MG63 (cell line): ENCODE results near the gene POLD4. TPM values are rescaled to one million over a fixed set of nuclear protein-coding genes. Genes with fewer than 3 reads are reported as not detected.
A peak's percentile ranks its signal among the peaks of the same experiment; 100 is the strongest.

Experiments
- DNase-seq: peaks from one replicate; pipeline ENCODE4 v3.0.0-alpha.2; 2020
- H3K27me3 ChIP-seq: fragments of 250-450 bp; sonication (Bioruptor Pico); 2 replicates; pipeline ENCODE4 v1.5.1; 2020; ENCODE audit warnings: mild to moderate bottlenecking, moderate library complexity
- H3K36me3 ChIP-seq: fragments of 250-450 bp; sonication (Bioruptor Pico); 2 replicates; pipeline ENCODE4 v1.5.1; 2020; ENCODE audit warnings: mild to moderate bottlenecking, moderate library complexity
- H3K4me3 ChIP-seq: fragments of 250-450 bp; sonication (Bioruptor Pico); 2 replicates; pipeline ENCODE4 v1.5.1; 2020; ENCODE audit warnings: mild to moderate bottlenecking, moderate library complexity
- H3K9me3 ChIP-seq: fragments of 250-450 bp; sonication (Bioruptor Pico); 2 replicates; pipeline ENCODE4 v1.5.1; 2020; ENCODE audit warnings: mild to moderate bottlenecking, moderate library complexity
- total RNA-seq: library from RNA; depleted of rRNA; stranded (reverse); fragments of >200 nt; shearing (Covaris generic); gene quantifications from 2 replicates; pipeline ENCODE4 v1.2.3, GENCODE V29; 2014; ENCODE audit warnings: low replicate concordance

Gene POLD4
- total RNA-seq, 1 experiment from 2014 or later, result 17.3 TPM

DNA sequence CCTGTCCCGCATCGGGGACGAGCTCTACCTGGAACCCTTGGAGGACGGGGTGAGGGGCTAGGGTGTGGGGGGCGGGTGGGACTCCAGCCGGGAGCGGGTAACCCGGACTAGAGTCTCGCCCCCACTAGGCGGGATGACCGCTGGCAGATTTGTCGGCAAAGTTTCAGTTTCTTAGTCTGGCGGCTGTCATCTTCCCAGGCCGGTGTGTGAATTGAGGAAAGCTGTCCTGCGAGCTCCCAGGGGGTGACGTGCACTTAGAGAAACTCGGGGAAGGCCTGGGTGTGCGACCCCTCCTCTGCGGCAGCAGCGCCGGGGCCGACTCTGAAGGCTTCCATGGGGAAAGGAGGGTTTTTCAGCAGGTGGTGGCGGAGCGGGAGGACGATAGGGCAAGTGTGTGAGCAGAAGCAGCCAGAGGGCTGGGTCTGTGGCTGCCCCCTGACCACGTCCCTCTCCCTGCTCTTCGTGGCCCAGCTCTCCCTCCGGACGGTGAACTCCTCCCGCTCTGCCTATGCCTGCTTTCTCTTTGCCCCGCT is 38.9 kb upstream of the POLD4 start:
- peaks cover 11% of the 10 kb centered on the region for H3K36me3 ChIP-seq
- H3K27me3 ChIP-seq, result no peaks in the 10 kb centered on the region
- no peak for DNase-seq

GRCh38 chr11:67391304-67392182 is 38.2 kb upstream of the POLD4 start, which contains the start of gene RAD9A:
RAD9A (plus strand) TSS chr11:67391986; CDS start chr11:67392045, 59 bp downstream.
- peak; percentile 95 for DNase-seq
- Histone ChIP-seq H3K27me3 (no peaks in the 10 kb centered on the region), H3K36me3 (peaks cover 7% of the 10 kb centered on the region), H3K9me3 (no peaks in the 10 kb centered on the region), H3K4me3 (peak within 1 kb of the TSS; percentile 83)

More for the DNA sequence above, 38.9 kb upstream of the POLD4 start:
- peak overlapping the region; percentile 83 for H3K4me3 ChIP-seq
- H3K9me3 ChIP-seq, result no peaks in the 10 kb centered on the region

DNA sequence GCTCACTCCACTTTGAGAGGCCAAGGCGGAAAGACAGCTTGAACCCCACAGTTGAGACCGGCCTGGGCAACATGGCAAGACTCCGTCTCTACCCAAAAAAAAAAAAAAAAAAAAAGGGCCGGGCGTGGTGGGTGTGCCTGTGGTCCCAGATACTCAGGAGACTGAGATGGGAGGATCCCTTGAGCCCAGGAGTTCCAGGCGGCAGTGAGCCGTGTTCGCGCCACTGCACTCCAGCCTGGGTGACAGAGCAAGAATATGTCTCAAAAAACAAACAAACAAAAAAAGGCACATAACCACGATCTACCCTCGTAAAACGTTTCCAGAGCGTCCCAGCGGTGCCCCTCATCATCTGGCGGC is 37.6 kb upstream of the POLD4 start:
- no peak for DNase-seq
- Histone ChIP-seq H3K36me3 (peaks cover 5% of the 10 kb centered on the region; the same call in 1 of the 2 replicates), H3K9me3 (no peaks in the 10 kb centered on the region)

GRCh38 chr11:67389477-67389876 is 36.1 kb upstream of the POLD4 start:
- DNase-seq, result no peak
- Histone ChIP-seq H3K9me3 (no peaks in the 10 kb centered on the region), H3K36me3 (peaks cover 5% of the 10 kb centered on the region; the same call in 1 of the 2 replicates), H3K4me3 (no peak overlapping the region), H3K27me3 (no peaks in the 10 kb centered on the region)

More for the DNA sequence above, 37.6 kb upstream of the POLD4 start:
- Histone ChIP-seq H3K4me3 (peak overlapping the region; percentile 83), H3K27me3 (no peaks in the 10 kb centered on the region)

DNA sequence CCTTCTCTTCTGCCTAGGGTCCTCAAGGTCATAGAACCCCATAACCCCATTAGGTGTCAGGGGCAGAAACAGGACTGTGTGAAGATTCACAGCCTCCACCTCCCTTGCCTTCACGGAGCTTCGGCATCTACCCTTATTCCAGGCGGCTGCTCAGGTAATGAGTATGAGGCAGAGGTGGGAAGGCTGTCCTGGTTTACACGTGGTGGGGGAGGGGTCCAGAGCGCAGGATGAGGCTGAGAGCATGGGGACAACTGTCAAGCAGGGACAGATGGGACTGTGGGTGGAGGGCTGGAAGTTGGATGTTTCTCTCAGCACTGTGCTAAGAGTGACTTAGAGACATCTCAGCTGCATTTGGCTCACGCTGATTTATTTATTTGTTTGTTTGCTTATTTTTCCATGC is 34.2 kb upstream of the POLD4 start:
- Histone ChIP-seq H3K36me3 (0 out of 2 replicates have a peak, but pooled peaks cover 3% of the 10 kb centered on the region), H3K27me3 (no peaks in the 10 kb centered on the region), H3K4me3 (no peak overlapping the region), H3K9me3 (no peaks in the 10 kb centered on the region)
- DNase-seq, result no peak

GRCh38 chr11:67387069-67387468 is 33.7 kb upstream of the POLD4 start:
- no peak for DNase-seq
- Histone ChIP-seq H3K36me3 (no peaks in the 10 kb centered on the region), H3K27me3 (no peaks in the 10 kb centered on the region), H3K9me3 (no peaks in the 10 kb centered on the region), H3K4me3 (no peak overlapping the region)

DNA sequence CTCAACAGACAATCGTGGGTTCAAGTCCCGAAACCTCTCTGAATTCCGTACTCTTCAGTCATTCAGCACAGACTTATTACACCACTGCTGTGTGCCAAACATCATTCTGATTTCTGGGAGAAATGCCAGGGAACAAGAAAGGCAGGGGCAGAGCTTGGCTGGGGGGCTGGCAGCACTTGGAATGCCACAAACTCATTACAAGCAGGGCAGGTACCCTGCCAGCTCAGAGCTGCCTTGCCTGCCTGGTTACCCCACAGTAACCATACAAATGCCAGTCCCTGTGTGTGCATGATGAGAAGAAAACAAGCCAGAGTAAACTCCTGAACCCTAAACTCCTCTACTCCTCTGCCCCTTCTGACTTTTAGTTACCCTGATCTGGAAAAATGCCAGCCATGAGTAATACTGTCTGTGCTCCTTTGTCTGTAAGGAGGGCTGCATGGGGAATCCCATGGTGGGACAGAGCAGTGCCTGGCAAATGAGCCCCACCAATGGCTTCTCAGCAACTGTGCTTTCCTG is 31.6 kb upstream of the POLD4 start:
- no peaks in the 10 kb centered on the region for H3K36me3 ChIP-seq
- H3K27me3 ChIP-seq, result no peaks in the 10 kb centered on the region
- no peaks in the 10 kb centered on the region for H3K9me3 ChIP-seq
- peak; percentile 79 for DNase-seq
- no peak overlapping the region for H3K4me3 ChIP-seq

DNA sequence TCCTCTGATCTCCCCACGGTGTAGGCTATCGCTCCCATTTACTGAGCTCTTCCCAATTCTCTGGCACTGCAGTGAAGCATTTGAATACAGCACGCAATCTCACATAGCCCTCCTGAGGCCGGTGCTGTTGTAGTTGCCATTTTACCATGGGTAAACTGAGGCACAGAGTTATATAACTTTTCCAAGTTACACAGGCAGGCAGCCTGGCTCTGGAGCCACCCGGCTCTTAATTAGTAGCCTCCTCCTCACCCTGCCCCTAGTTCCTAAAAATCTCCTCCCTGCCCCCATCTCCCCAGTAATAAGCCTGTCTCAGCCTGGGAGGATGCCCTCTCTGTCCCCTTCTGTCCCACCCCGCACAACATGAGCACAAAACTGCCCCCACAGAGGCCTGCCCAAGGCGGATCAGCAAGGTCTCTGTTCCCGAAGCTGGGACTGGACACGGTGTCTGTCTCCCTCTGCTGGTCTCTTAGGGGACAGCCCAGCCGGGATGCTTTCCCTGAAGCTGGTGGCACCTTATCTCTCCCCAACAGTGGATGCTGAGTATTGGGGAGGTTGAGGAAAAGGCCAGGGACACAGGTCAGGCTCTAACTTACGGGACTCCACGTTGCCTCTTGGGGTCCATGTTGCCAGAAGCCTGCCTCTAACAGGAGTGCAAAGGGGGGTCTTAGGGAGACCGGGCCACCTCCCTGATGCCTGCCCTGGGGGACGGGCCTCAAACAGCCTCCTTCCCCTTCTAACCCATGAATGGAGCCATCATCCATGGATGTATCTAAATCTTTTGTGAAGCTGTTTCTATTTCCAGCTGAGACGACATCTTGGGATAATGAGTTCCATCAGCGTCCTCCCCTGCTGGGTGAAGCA is 29.2 kb upstream of the POLD4 start:
- peak; percentile 67 for DNase-seq
- H3K4me3 ChIP-seq, result no peak overlapping the region
- H3K27me3 ChIP-seq, result no peaks in the 10 kb centered on the region
- no peaks in the 10 kb centered on the region for H3K9me3 ChIP-seq
- no peaks in the 10 kb centered on the region for H3K36me3 ChIP-seq

- no peak for DNase-seq
- Histone ChIP-seq H3K36me3 (no peaks in the 10 kb centered on the region), H3K4me3 (no peak overlapping the region), H3K27me3 (no peaks in the 10 kb centered on the region), H3K9me3 (no peaks in the 10 kb centered on the region)
Measured at GRCh38 chr11:67381244-67381972, 28.1 kb upstream of the POLD4 start.

DNA sequence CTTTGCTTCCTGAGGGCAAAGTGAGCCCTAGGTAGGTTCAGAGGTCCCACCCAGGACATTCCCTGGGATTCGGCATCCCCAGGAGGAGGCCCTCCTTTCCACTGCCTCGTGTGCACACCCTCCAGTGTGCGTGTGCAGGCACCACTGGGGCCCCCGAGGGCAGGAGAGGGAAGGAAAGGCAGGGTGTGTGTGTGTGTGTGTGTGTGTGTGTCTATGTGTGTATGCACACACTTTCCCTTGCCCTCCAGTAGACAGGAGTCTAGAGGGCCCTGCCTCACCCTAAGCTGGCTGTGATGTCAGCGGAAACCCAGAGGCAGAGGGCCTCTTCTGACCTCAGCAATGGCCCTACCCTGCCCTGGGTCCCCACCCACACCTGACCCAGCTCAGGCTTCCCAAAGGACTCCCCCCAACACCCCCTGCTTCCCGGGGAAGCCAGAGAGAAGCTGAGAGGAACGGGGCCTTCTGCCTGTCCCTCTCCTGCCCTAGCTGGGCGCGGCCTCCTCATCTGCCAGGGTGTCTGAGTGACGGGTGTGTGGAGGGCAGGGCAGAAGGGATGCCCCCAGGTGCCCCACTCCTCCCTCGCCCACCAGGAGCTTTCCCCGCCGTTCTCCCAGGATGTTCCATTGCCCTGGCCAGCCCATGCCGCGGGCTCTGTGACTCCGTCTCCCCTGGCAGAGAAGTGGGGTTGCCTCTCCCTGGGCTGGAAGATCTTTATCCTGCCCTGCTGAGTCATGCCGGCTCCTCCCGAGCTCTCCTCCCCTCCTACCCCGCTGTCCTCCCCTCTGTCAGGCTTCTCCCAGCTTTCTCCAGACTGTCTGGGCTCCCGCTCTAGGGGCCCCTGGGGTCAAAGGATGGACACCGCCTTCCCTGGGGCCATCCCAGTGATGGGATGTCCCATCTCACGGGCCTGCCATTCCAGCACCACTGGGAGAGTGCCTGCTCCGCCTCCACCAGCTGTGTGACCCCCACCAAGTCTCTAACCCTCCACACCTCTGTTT is 26.0 kb upstream of the POLD4 start:
- Histone ChIP-seq H3K36me3 (no peaks in the 10 kb centered on the region), H3K9me3 (no peaks in the 10 kb centered on the region), H3K4me3 (no peak overlapping the region), H3K27me3 (no peaks in the 10 kb centered on the region)
- DNase-seq, result peak; percentile 74

- Histone ChIP-seq H3K9me3 (no peaks in the 10 kb centered on the region), H3K36me3 (no peaks in the 10 kb centered on the region), H3K27me3 (no peaks in the 10 kb centered on the region), H3K4me3 (no peak overlapping the region)
- no peak for DNase-seq
Measured at GRCh38 chr11:67378544-67378943, 25.2 kb upstream of the POLD4 start.

DNA sequence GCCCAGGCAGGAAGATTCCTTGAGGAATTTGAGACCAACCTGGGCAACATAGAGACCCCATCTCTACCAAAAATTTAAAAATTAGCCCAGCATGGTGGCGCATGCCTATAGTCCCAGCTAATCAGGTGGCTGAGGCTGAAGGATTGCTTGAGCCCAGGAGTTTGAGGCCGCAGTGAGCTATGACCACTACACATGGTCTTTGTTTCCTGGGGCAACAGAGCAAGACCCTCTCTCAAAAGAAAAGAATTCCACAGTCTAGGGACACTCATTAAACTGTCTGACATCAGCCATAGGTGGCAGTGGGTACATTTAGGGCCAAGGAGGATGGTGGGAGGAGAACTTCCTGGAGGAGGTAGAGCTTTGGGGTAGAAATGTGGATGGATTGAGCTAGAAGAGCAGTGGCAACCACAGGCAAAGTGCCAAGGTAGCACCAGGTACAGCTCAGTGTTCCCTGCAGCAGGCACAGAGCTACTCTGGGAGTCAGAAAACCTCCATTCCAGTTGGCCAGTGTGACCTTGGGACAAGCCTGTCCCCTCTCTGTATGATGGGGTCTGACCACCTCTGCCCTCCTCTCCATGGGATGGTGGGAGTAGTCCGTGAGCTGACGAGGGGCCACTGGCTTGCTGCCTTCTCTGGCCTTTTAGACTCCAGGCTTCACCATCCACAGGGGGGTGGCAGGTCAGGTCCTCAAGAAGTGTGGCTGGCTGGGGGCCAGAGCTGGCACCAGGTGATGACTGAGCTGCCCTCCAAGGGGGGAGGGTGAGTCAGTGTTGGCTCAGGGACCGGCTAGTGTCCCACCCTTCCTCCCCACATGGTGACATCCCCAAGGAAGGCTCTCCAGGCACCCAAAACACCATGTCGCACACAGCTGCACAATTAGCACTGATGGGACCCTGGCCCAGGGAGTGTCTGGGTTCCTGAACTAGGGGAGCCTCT is 23.8 kb upstream of the POLD4 start:
- H3K36me3 ChIP-seq, result no peaks in the 10 kb centered on the region
- no peaks in the 10 kb centered on the region for H3K9me3 ChIP-seq
- H3K27me3 ChIP-seq, result no peaks in the 10 kb centered on the region
- no peak overlapping the region for H3K4me3 ChIP-seq
- DNase-seq, result no peak

GRCh38 chr11:67376063-67376820 is 22.9 kb upstream of the POLD4 start:
- Histone ChIP-seq H3K27me3 (no peaks in the 10 kb centered on the region), H3K36me3 (peaks cover 7% of the 10 kb centered on the region), H3K9me3 (no peaks in the 10 kb centered on the region), H3K4me3 (no peak overlapping the region)
- DNase-seq, result no peak
